22Rv1 (cell line): Measurements from ENCODE around the gene ADAM12.

Source experiments
- H3K27ac ChIP-seq: fragments of 450-650 bp; 2 replicates; pipeline ENCODE4 v1.5.1; 2017
- ZFX ChIP-seq: fragments of 450-650 bp; IDR thresholded peaks from 2 replicates; pipeline ENCODE4 v1.6.1; 2017; ENCODE audit warnings: antibody characterized with exemption, borderline replicate concordance
- TF ChIP-seq, protein P1 (sequence below): fragments of 450-650 bp; IDR thresholded peaks from 2 replicates; pipeline ENCODE4 v1.5.1; 2017; ENCODE audit warnings: mild to moderate bottlenecking

The ADAM12 gene

DNA sequence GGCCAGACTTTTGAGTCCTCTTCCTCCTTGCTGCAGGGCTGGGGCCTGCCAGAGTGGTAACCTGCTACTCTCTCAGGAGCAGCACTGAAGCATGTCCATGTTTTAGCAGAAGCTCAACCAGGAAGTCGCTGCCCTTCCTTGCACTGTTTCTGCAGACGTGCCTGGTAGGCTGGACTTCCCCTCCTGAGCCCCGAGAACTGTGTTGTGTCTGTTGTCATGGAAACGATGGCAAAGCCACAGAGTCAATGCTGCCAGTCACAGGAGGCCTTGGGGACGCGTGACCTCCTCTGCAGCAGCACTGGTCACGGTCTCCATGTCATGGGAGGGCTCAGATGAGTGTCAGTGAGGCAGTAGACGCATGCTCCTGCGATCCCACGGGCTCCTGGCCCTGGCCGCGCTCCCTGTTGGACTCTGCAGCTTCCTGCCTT is 346.5 kb downstream of the ADAM12 start:
- no peak overlapping the region for H3K27ac ChIP-seq
- TF ChIP-seq, protein P1, sequence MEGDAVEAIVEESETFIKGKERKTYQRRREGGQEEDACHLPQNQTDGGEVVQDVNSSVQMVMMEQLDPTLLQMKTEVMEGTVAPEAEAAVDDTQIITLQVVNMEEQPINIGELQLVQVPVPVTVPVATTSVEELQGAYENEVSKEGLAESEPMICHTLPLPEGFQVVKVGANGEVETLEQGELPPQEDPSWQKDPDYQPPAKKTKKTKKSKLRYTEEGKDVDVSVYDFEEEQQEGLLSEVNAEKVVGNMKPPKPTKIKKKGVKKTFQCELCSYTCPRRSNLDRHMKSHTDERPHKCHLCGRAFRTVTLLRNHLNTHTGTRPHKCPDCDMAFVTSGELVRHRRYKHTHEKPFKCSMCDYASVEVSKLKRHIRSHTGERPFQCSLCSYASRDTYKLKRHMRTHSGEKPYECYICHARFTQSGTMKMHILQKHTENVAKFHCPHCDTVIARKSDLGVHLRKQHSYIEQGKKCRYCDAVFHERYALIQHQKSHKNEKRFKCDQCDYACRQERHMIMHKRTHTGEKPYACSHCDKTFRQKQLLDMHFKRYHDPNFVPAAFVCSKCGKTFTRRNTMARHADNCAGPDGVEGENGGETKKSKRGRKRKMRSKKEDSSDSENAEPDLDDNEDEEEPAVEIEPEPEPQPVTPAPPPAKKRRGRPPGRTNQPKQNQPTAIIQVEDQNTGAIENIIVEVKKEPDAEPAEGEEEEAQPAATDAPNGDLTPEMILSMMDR = no peak
- TF ChIP-seq ZFX = no peak

DNA sequence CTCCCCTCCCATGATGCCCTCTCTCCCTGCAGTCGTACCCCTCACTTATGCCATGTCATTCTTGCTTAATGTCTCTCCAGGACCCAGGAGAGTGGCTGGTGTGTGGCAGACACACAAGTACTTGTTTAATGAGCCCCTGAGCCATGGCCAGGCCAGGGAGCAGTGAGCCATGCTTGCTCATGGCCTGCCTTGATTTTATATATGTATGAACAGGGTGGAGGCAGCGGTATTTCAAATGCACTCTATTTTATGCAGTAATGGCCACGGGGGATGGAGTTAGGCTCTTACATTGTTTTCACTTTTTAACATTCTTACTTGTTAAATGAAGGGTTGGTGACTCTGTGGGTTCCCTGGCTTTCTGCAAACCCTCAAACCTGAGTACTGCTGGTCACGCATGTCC is 347.2 kb downstream of the ADAM12 start:
- no peak overlapping the region for H3K27ac ChIP-seq
- TF ChIP-seq, protein P1 = no peak
- no peak for TF ChIP-seq ZFX

DNA sequence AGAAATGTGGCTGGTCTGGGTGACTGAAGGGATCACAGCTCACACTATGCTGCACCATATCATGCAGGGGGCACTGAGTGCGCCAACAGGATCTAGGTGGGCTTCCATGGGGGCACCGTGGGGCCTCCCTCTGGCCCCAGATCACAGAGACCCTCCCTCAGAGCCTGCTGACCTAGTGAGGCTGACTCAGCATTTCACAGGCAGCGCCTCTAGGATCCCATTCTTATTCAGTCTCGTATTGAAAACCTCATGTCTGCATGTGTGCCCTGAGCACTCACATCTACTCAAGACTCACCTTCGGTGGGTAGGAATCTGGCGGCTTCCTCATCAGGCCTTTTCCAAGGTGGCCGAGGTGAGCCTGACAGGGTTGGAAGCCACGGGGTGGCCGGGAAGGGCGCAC is 350.3 kb downstream of the ADAM12 start:
- TF ChIP-seq ZFX = no peak
- TF ChIP-seq, protein P1 = no peak
- H3K27ac ChIP-seq = no peak overlapping the region

DNA sequence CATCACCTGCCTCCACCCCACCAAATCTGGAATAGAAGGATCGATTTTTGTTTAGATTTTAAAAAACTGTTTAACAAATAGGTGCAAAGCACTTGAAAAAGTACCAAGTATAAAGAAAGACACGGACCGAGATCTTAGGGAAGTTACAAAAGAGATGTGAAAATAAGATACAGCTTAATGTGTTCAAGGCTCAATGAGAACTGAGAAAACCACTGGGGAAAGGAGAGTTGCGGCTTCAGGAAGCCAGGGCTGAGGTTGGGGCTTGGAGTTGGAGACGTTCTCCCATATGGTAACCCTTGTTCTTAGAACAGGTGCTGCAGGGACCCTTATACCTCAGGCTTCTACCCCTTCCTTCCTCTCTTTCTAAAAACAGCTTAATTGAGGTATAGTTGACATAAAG is 351.8 kb downstream of the ADAM12 start:
- TF ChIP-seq, protein P1 = no peak
- TF ChIP-seq ZFX = no peak

DNA sequence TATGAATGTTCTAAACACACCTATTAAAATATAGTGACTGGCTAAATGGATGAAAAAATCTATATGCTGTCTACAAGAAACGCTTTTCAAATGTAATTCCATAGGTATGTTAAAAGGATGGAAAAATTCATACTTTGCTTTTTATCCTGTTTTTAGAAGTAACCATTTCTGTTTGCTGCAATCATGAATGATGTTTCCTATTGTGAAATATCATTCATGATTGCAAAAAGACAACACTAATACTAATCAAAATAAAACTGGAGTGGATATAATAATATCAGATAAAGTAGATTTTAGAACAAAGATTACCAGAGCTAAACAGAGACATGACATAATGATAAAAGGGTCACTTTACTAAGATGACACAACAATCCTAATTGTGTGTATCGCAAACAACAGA is 353.7 kb downstream of the ADAM12 start:
- H3K27ac ChIP-seq = no peak overlapping the region
- no peak for TF ChIP-seq ZFX
- TF ChIP-seq, protein P1 = no peak

More for the DNA sequence above, 351.8 kb downstream of the ADAM12 start:
- H3K27ac ChIP-seq = no peak overlapping the region

DNA sequence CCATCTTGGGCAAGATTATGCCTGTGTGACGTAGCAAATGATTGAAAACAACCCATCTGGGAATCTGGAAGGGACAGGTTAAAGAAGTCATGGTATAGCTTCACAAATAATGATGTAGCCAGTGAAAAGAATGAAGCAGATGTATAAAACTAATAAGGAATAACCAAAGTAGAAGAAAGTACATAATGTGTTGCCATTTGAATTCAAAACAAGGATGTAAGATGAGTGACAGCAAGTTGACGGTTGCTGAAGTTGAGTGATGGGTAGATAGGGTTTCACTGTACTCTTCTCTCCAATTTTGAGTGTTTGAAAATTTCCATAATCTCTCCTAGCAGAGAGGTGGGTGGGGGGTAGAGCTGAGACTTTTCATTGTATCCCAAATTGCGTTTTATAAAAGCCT is 358.3 kb downstream of the ADAM12 start:
- no peak overlapping the region for H3K27ac ChIP-seq
- TF ChIP-seq, protein P1 = no peak
- TF ChIP-seq ZFX = no peak

DNA sequence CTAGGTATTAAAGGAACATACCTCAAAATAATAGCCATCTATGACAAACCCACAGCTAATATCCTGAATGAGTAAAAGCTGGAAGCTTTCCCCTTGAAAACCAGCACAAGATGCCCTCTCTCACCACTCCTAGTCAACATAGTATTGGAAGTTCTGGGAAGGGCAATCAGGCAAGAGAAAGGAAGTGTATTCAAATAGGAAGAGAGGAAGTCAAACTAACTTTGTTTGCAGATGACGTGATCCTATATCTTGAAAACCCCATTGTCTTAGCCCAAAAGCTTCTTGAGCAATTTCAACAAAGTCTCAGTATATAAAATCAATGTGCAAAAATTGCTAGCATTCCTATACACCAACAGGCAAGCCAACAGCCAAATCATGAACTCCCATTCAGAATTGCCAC is 360.6 kb downstream of the ADAM12 start:
- no peak overlapping the region for H3K27ac ChIP-seq
- TF ChIP-seq, protein P1 = no peak
